MM.1S (cell line): Measurements from ENCODE around the gene KMT2E.

ENCODE experiments used
- DNase-seq: peaks from one replicate; pipeline ENCODE4 v3.0.0-alpha.2; 2015
- H2AFZ ChIP-seq: fragments of 300-600 bp; sonication (generic); 2 replicates; pipeline ENCODE4 v1.6.0; 2016; ENCODE audit warnings: antibody characterized with exemption, low read length
- H3F3A ChIP-seq: fragments of 300-600 bp; sonication (generic); 2 replicates; pipeline ENCODE4 v1.6.1; 2016; ENCODE audit warnings: mild to moderate bottlenecking, antibody characterized with exemption, low read length, moderate library complexity, mixed read lengths; ENCODE audit not compliant: insufficient read depth
- H3K27ac ChIP-seq: fragments of 300-600 bp; sonication (generic); 2 replicates; pipeline ENCODE4 v1.5.1; 2016; ENCODE audit warnings: mild to moderate bottlenecking, low read length
- H3K27me3 ChIP-seq: fragments of 300-600 bp; sonication (generic); replicated peaks from 2 replicates; pipeline ENCODE4 v1.6.0; 2016; ENCODE audit warnings: low read length; ENCODE audit not compliant: insufficient read depth
- H3K36me3 ChIP-seq: fragments of 300-600 bp; sonication (generic); replicated peaks from 2 replicates; pipeline ENCODE4 v1.6.1; 2016; ENCODE audit warnings: mild to moderate bottlenecking, low read length, mixed read lengths; ENCODE audit not compliant: insufficient read depth
- H3K4me1 ChIP-seq: fragments of 300-600 bp; sonication (generic); 2 replicates; pipeline ENCODE4 v1.6.1; 2016; ENCODE audit warnings: low read length, mixed read lengths
- H3K4me2 ChIP-seq: fragments of 300-600 bp; sonication (generic); 2 replicates; pipeline ENCODE4 v1.6.0; 2016; ENCODE audit warnings: low read depth, low read length
- H3K4me3 ChIP-seq: fragments of 300-600 bp; sonication (generic); 2 replicates; pipeline ENCODE4 v1.5.1; 2016; ENCODE audit warnings: low read length, mixed read lengths
- H3K79me2 ChIP-seq: fragments of 300-600 bp; sonication (generic); 2 replicates; pipeline ENCODE4 v1.6.1; 2016; ENCODE audit warnings: mixed run types, low read length, mixed read lengths
- H3K9ac ChIP-seq: fragments of 300-600 bp; sonication (generic); 2 replicates; pipeline ENCODE4 v1.6.1; 2016; ENCODE audit warnings: low read length, mixed read lengths
- H3K9me2 ChIP-seq: fragments of 300-600 bp; sonication (generic); replicated peaks from 2 replicates; pipeline ENCODE4 v1.6.1; 2016; ENCODE audit warnings: mild to moderate bottlenecking, low read length, mixed read lengths; ENCODE audit not compliant: insufficient read depth
- H3K9me3 ChIP-seq: fragments of 300-600 bp; sonication (generic); replicated peaks from 2 replicates; pipeline ENCODE4 v1.6.1; 2016; ENCODE audit warnings: mild to moderate bottlenecking, low read length, mixed read lengths; ENCODE audit not compliant: insufficient read depth
- H4K20me1 ChIP-seq: fragments of 300-600 bp; sonication (generic); 2 replicates; pipeline ENCODE4 v1.6.1; 2016; ENCODE audit warnings: mild to moderate bottlenecking, low read length, moderate library complexity, mixed read lengths; ENCODE audit not compliant: insufficient read depth
- CTCF ChIP-seq: fragments of 300-600 bp; sonication (generic); IDR thresholded peaks from 2 replicates; pipeline ENCODE4 v1.5.1; 2016; ENCODE audit warnings: antibody characterized with exemption, low read length, mixed read lengths
- EZH2 ChIP-seq: fragments of 300-600 bp; sonication (generic); optimal IDR thresholded peaks from 2 replicates; pipeline ENCODE3; 2017; ENCODE audit warnings: low read depth, mild to moderate bottlenecking, antibody characterized with exemption, low read length, mixed read lengths
- EZH2phosphoT487 ChIP-seq: fragments of 300-600 bp; sonication (generic); IDR thresholded peaks from 2 replicates; pipeline ENCODE4 v1.6.1; 2018; ENCODE audit warnings: antibody characterized with exemption, low read length

Gene KMT2E

GRCh38 chr7:105000200-105000599, 13.8 kb upstream of the KMT2E start:
- H3K9me3 ChIP-seq, result no peaks in the 10 kb centered on the region
- no peaks in the 10 kb centered on the region for H3K79me2 ChIP-seq
- peaks cover 5% of the 10 kb centered on the region; the same call in 1 of the 2 replicates for H3K36me3 ChIP-seq
- no peak overlapping the region for H2AFZ ChIP-seq
- no peaks in the 10 kb centered on the region for H3K27me3 ChIP-seq
- H3F3A ChIP-seq, result peaks cover 3% of the 10 kb centered on the region; the same call in 1 of the 2 replicates
- no peak overlapping the region for H3K27ac ChIP-seq
- no peak for TF ChIP-seq EZH2
- TF ChIP-seq EZH2phosphoT487, result no peak
- no peak for TF ChIP-seq CTCF
- H3K9ac ChIP-seq, result no peak overlapping the region
- H3K4me3 ChIP-seq, result no peak overlapping the region
- no peaks in the 10 kb centered on the region for H3K9me2 ChIP-seq
- H4K20me1 ChIP-seq, result peaks cover 60% of the 10 kb centered on the region
- H3K4me1 ChIP-seq, result peaks cover 22% of the 10 kb centered on the region
- H3K4me2 ChIP-seq, result no peak overlapping the region
- DNase-seq, result no peak

- Histone ChIP-seq H3K27me3 (no peaks in the 10 kb centered on the region), H3K36me3 (peaks cover 5% of the 10 kb centered on the region; the same call in 1 of the 2 replicates), H3F3A (peaks cover 3% of the 10 kb centered on the region; the same call in 1 of the 2 replicates), H4K20me1 (peaks cover 53% of the 10 kb centered on the region), H3K4me2 (no peak overlapping the region), H3K4me1 (peaks cover 22% of the 10 kb centered on the region), H3K9ac (no peak overlapping the region), H2AFZ (no peak overlapping the region), H3K27ac (no peak overlapping the region), H3K4me3 (no peak overlapping the region), H3K9me2 (no peaks in the 10 kb centered on the region), H3K9me3 (no peaks in the 10 kb centered on the region), H3K79me2 (no peaks in the 10 kb centered on the region)
- no peak for DNase-seq
- TF ChIP-seq EZH2phosphoT487 (no peak), EZH2 (no peak), CTCF (no peak)
Observed at GRCh38 chr7:105000927-105001336, 13.1 kb upstream of the KMT2E start.

DNA sequence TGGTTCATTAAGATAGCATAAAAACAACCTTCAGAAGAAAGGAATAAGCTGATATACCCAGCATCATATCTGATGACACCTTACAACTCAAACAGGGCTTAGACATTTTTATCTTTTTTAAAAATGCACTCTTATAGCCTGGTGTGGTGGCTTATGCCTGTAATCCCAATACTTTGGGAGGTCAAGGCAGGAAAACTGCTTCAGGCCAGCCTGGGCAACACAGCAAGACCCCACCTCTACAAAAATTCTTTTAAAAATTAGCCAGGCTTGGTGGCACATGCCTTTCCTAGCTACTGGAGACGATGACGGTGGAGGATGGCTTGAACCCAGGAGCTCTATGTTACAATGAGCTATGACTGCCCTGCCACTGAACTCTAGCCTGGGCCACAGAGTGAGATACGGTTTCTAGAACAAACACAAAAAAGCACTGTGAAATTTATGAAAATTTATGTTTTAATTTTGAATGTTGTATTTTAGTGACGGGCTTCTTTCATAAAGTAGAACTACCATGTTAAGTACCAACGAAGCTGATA, 12.3 kb upstream of the KMT2E start:
- TF ChIP-seq EZH2 (no peak), EZH2phosphoT487 (no peak), CTCF (no peak)

More for the DNA sequence above, 12.3 kb upstream of the KMT2E start:
- Histone ChIP-seq H2AFZ (no peak overlapping the region), H3K36me3 (peaks cover 7% of the 10 kb centered on the region; the same call in 1 of the 2 replicates), H4K20me1 (peaks cover 57% of the 10 kb centered on the region), H3K9me3 (no peaks in the 10 kb centered on the region), H3K27ac (no peak overlapping the region), H3K9me2 (no peaks in the 10 kb centered on the region), H3F3A (peaks cover 8% of the 10 kb centered on the region; the same call in 1 of the 2 replicates), H3K4me3 (no peak overlapping the region), H3K9ac (no peak overlapping the region), H3K27me3 (no peaks in the 10 kb centered on the region), H3K79me2 (no peaks in the 10 kb centered on the region), H3K4me1 (peaks cover 26% of the 10 kb centered on the region), H3K4me2 (no peak overlapping the region)
- no peak for DNase-seq
